ENCODE data around the gene BDH1. TPM values are rescaled to one million over a fixed set of nuclear protein-coding genes. Genes with fewer than 3 reads are reported as not detected.

The BDH1 gene
- polyA plus RNA-seq, 1 of the 3 experiments (the other 2 are of a cell fraction): 19.8 TPM

DNA sequence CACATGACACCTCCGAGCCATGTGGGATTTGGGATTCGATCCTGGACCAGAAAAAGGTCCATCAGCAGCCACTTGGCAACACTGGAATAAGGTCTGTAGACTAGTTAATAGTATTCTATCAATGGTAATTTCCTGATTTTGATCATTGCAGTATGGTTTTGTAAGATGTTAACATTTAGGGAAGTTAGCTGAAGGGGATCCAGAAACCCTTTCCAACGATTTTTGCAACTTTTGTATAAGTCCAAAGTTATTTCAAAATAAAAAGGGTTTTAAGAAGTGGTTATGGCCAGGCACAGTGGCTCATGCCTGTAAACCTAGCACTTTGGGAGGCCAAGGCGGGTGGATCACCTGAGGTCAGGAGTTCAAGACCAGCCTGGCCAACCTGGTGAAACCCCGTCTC is 10.2 kb downstream of the BDH1 start (continued):
- TF ChIP-seq RXRA (IDR thresholded peaks at IDR 0.05; ENCODE audit: borderline replicate concordance, low read depth): no peak

- no peak overlapping the region for H3K27ac ChIP-seq (ENCODE audit: low read depth in 2 of 2, low read length in 1 of 2)
- H3K4me2 ChIP-seq: no peak overlapping the region
- CTCF ChIA-PET: no interaction called here
- POLR2A ChIA-PET: no interaction called here
- H3K4me3 ChIP-seq (ENCODE audit: low read depth in 2 of 2, low read length in 1 of 2): no peak overlapping the region
- no peaks in the 10 kb centered on the region for H3F3A ChIP-seq (replicated peaks; ENCODE audit: insufficient read depth)
- no peak overlapping the region for H3K9ac ChIP-seq
- no peaks in the 10 kb centered on the region for H3K9me2 ChIP-seq
- no peak for DNase-seq
- H3K79me2 ChIP-seq (ENCODE audit: insufficient read depth): no peaks in the 10 kb centered on the region
- no peaks in the 10 kb centered on the region for H3K36me3 ChIP-seq (replicated peaks in 1 of 2; ENCODE audit: control insufficient read depth in 1 of 2, insufficient read depth in 2 of 2, low read length in 1 of 2)
- H3K27me3 ChIP-seq (ENCODE audit: insufficient read depth): no peaks in the 10 kb centered on the region
- H3K9me3 ChIP-seq: no peaks in the 10 kb centered on the region
- WGBS (ENCODE audit: low lambda C conversion rate): 94% methylated on average over 9 of the region's 9 CpGs
- H3K4me1 ChIP-seq (ENCODE audit: control insufficient read depth in 1 of 2, insufficient read depth in 2 of 2, low read depth in 1 of 2, low read length in 1 of 2): peaks cover 0 to 10% of the 10 kb centered on the region in 2 experiments; a peak in 1 of 4 replicates
- H2AFZ ChIP-seq (ENCODE audit: low read depth): no peak overlapping the region
- no peaks in the 10 kb centered on the region for H4K20me1 ChIP-seq (ENCODE audit: insufficient read depth)
- TF ChIP-seq EP300 (IDR thresholded peaks at IDR 0.05; ENCODE audit: borderline replicate concordance in 1 of 2, low read depth in 1 of 2, low read length in 1 of 2): no peak
Measured at GRCh38 chr3:197545101-197545500, 10.7 kb downstream of the BDH1 start.

DNA sequence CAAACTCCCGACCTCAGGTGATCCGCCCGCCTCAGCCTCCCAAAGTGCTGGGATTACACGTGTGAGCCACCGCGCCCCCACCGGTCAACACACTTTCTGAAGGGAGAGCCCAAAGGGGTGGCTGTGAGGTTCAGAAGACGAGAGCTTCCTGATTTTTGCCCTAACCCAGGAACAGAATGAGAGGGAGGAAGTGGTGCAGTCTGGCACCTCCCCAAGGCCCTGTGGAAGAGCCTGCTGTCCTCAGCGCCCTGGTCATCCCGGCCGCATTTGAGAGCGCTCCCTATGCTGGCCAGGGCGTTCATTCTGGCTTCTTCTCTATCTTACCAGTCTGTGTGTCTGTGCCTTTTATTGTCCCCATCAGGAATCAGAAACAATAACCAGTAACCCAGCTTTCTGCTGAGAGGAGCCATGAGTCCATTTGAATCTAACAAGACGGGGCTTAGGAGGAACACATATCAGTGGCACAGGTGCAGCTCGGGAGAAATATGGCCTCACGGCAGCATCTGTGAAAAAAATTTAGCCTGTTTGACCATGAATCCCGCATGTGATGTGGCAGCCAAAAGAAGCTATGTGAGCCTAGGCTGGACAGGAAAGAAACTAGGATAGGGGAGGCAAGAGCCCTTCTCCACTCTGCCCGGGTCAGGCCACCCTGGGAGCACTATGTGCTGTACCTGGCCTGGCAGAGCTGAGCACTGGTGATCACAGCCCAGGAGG is 12.9 kb downstream of the BDH1 start:
- CTCF ChIA-PET: interaction anchor here (0.7 to 1.5 kb wide), 7 partner anchors 8 to 287 kb away, joined by 3 read pairs; no protein-coding TSS in a partner anchor
- H2AFZ ChIP-seq (ENCODE audit: low read depth): no peak overlapping the region
- no peak overlapping the region for H3K9ac ChIP-seq
- H3K4me2 ChIP-seq: no peak overlapping the region
- no peaks in the 10 kb centered on the region for H3K9me2 ChIP-seq
- H3K4me3 ChIP-seq (ENCODE audit: low read depth in 2 of 2, low read length in 1 of 2): no peak overlapping the region
- no peak for TF ChIP-seq YY1 (IDR thresholded peaks at IDR 0.05; ENCODE audit: low read depth)
- TF ChIP-seq NFIC (IDR thresholded peaks at IDR 0.05; ENCODE audit: borderline replicate concordance): no peak
- no peak for TF ChIP-seq FOXJ3 (CRISPR knock-in tag; IDR thresholded peaks at IDR 0.05)
- TF ChIP-seq, protein P1, sequence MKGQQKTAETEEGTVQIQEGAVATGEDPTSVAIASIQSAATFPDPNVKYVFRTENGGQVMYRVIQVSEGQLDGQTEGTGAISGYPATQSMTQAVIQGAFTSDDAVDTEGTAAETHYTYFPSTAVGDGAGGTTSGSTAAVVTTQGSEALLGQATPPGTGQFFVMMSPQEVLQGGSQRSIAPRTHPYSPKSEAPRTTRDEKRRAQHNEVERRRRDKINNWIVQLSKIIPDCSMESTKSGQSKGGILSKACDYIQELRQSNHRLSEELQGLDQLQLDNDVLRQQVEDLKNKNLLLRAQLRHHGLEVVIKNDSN (IDR thresholded peaks at IDR 0.05; ENCODE audit: borderline replicate concordance, low read depth): no peak
- TF ChIP-seq, protein P2, sequence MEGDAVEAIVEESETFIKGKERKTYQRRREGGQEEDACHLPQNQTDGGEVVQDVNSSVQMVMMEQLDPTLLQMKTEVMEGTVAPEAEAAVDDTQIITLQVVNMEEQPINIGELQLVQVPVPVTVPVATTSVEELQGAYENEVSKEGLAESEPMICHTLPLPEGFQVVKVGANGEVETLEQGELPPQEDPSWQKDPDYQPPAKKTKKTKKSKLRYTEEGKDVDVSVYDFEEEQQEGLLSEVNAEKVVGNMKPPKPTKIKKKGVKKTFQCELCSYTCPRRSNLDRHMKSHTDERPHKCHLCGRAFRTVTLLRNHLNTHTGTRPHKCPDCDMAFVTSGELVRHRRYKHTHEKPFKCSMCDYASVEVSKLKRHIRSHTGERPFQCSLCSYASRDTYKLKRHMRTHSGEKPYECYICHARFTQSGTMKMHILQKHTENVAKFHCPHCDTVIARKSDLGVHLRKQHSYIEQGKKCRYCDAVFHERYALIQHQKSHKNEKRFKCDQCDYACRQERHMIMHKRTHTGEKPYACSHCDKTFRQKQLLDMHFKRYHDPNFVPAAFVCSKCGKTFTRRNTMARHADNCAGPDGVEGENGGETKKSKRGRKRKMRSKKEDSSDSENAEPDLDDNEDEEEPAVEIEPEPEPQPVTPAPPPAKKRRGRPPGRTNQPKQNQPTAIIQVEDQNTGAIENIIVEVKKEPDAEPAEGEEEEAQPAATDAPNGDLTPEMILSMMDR (IDR thresholded peaks at IDR 0.05): no peak
- TF ChIP-seq, protein P3, sequence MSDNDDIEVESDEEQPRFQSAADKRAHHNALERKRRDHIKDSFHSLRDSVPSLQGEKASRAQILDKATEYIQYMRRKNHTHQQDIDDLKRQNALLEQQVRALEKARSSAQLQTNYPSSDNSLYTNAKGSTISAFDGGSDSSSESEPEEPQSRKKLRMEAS (IDR thresholded peaks at IDR 0.05; ENCODE audit: low read depth): no peak
- no peak for TF ChIP-seq EP300 (IDR thresholded peaks at IDR 0.05; ENCODE audit: borderline replicate concordance in 1 of 2, low read depth in 1 of 2, low read length in 1 of 2)
- TF ChIP-seq GATA2 (CRISPR knock-in tag; IDR thresholded peaks at IDR 0.05): no peak
- no peak for TF ChIP-seq RFX5 (IDR thresholded peaks at IDR 0.05; ENCODE audit: low read length)
- no peak for TF ChIP-seq NRF1 (IDR thresholded peaks at IDR 0.05; ENCODE audit: low read depth, low read length)
- no peaks in the 10 kb centered on the region for H3K36me3 ChIP-seq (replicated peaks in 1 of 2; ENCODE audit: control insufficient read depth in 1 of 2, insufficient read depth in 2 of 2, low read length in 1 of 2)
- DNase-seq: no peak
- no peaks in the 10 kb centered on the region for H3K79me2 ChIP-seq (ENCODE audit: insufficient read depth)
- H3K27ac ChIP-seq (ENCODE audit: low read depth in 2 of 2, low read length in 1 of 2): no peak overlapping the region
- WGBS (ENCODE audit: low lambda C conversion rate): 95% methylated on average over 18 of the region's 18 CpGs
- no peaks in the 10 kb centered on the region for H3K9me3 ChIP-seq
- POLR2A ChIA-PET: interaction anchor here (0.6 to 1.1 kb wide), 2 partner anchors 15 to 347 kb away, joined by 4 to 5 read pairs; no protein-coding TSS in a partner anchor
- no peaks in the 10 kb centered on the region for H3F3A ChIP-seq (replicated peaks; ENCODE audit: insufficient read depth)
- no peaks in the 10 kb centered on the region for H3K27me3 ChIP-seq (ENCODE audit: insufficient read depth)
- H4K20me1 ChIP-seq (ENCODE audit: insufficient read depth): no peaks in the 10 kb centered on the region
- H3K4me1 ChIP-seq (ENCODE audit: control insufficient read depth in 1 of 2, insufficient read depth in 2 of 2, low read depth in 1 of 2, low read length in 1 of 2): peaks cover 0 to 10% of the 10 kb centered on the region in 2 experiments; a peak in 1 of 4 replicates

All from SK-N-SH (cell line).